Endothelial cell of umbilical vein (primary cell): ENCODE results near the gene NXPE3. TPM values are rescaled to one million over a fixed set of nuclear protein-coding genes. Genes with fewer than 3 reads are reported as not detected.

Source experiments
- BruUV-seq: library from RNA; stranded (reverse); fragments of 400-500 nt; replicated peaks from 2 replicates; lab custom pipeline; 2021; lab: Mats Ljungman, UMichigan
- CTCF ChIA-PET: fragments of 300-600, 350-600 bp; sonication (Branson Sonifier 250); formaldehyde crosslinking; loops from one replicate; lab custom pipeline; 2021; ENCODE audit warnings: antibody characterized with exemption, inconsistent platforms; lab: Charles Lee
- POLR2A ChIA-PET: fragments of 300-600, 350-600 bp; sonication (Branson Sonifier 250); formaldehyde crosslinking; loops from one replicate; lab custom pipeline; 2021; ENCODE audit warnings: antibody characterized with exemption, inconsistent platforms; lab: Charles Lee
- DNase-seq: peaks from one replicate; pipeline ENCODE4 v3.0.0-alpha.2; 2011; ENCODE audit warnings: low read depth, low spot score
- FAIRE-seq: peaks from 2 replicates; lab custom pipeline; 2011; peaks lifted over from hg19 to GRCh38; lab: Jason Lieb, UNC
- H2AFZ ChIP-seq: 2 replicates; pipeline ENCODE4 v1.6.0; 2012; ENCODE audit warnings: low read depth, low read length, control low read depth, inconsistent platforms
- H3K27ac ChIP-seq: 2 replicates; pipeline ENCODE4 v1.5.1; 2011; ENCODE audit warnings: low read depth, mild to moderate bottlenecking, control low read depth, low read length, moderate library complexity; ENCODE audit not compliant: insufficient read depth
- H3K27me3 ChIP-seq, 2 experiments: 2 replicates each; pipeline versions ENCODE4 v1.6.0 to v1.6.1; 2011; ENCODE audit warnings: low read length in 2 of 2, mixed read lengths in 1 of 2; ENCODE audit not compliant: control insufficient read depth in 2 of 2, insufficient read depth in 2 of 2
- H3K36me3 ChIP-seq, 2 experiments: 2 replicates in 1 of 2; 3 replicates in 1 of 2; pipeline ENCODE4 v1.5.1; 2011; ENCODE audit warnings: low read length in 2 of 2, mild to moderate bottlenecking in 1 of 2, moderate library complexity in 1 of 2; ENCODE audit not compliant: control insufficient read depth in 2 of 2, insufficient read depth in 2 of 2; ENCODE audit errors: extremely low read depth in 1 of 2
- H3K4me1 ChIP-seq: 3 replicates; pipeline ENCODE4 v1.5.1; 2011; ENCODE audit warnings: mild to moderate bottlenecking, low read length; ENCODE audit not compliant: control insufficient read depth, insufficient read depth; ENCODE audit errors: extremely low read depth
- H3K4me2 ChIP-seq: 2 replicates; pipeline ENCODE4 v1.6.1; 2011; ENCODE audit warnings: low read length, control low read depth, mixed read lengths; ENCODE audit not compliant: insufficient read depth
- H3K4me3 ChIP-seq, 3 experiments: fragments of 200-600 bp in 1 of 3; sonication (generic), shearing (Covaris generic) in 1 of 3; replicated peaks in 1 of 3; 2 replicates each; pipeline ENCODE4 v1.5.1; 2011 to 2016; ENCODE audit warnings: control low read depth in 3 of 3, low read length in 3 of 3, mild to moderate bottlenecking in 2 of 3, inconsistent platforms in 1 of 3, low read depth in 1 of 3, moderate library complexity in 1 of 3; ENCODE audit not compliant: insufficient read depth in 1 of 3
- H3K79me2 ChIP-seq: 2 replicates; pipeline ENCODE4 v1.6.0; 2012; ENCODE audit warnings: low read length, inconsistent platforms; ENCODE audit not compliant: control insufficient read depth, insufficient read depth
- H3K9ac ChIP-seq: replicated peaks from 2 replicates; pipeline ENCODE3; 2011; ENCODE audit warnings: low read length, control low read depth; ENCODE audit not compliant: insufficient read depth; ENCODE audit errors: extremely low read depth
- H3K9me1 ChIP-seq: replicated peaks from 3 replicates; pipeline ENCODE4 v1.6.0; 2011; ENCODE audit warnings: mild to moderate bottlenecking, low read length; ENCODE audit not compliant: control insufficient read depth, insufficient read depth; ENCODE audit errors: extremely low read depth
- H3K9me3 ChIP-seq: replicated peaks from 2 replicates; pipeline ENCODE4 v1.5.1; 2012; ENCODE audit warnings: low read length, inconsistent platforms; ENCODE audit not compliant: control insufficient read depth, insufficient read depth
- H4K20me1 ChIP-seq: replicated peaks from 2 replicates; pipeline ENCODE3; 2011; ENCODE audit warnings: mild to moderate bottlenecking, low read length; ENCODE audit not compliant: control insufficient read depth, insufficient read depth; ENCODE audit errors: extremely low read depth
- EZH2 ChIP-seq: IDR thresholded peaks from 2 replicates; pipeline ENCODE4 v1.6.1; 2012; ENCODE audit warnings: borderline replicate concordance, low read depth, mild to moderate bottlenecking, moderate library complexity, low read length, inconsistent platforms; ENCODE audit not compliant: severe bottlenecking
- FOS ChIP-seq: IDR thresholded peaks from 2 replicates; pipeline ENCODE4 v1.6.1; 2011; ENCODE audit warnings: mild to moderate bottlenecking, low read length, moderate library complexity, borderline replicate concordance; ENCODE audit not compliant: insufficient read depth
- JUN ChIP-seq: IDR thresholded peaks from 2 replicates; pipeline ENCODE4 v1.6.1; 2011; ENCODE audit warnings: borderline replicate concordance, low read depth; ENCODE audit not compliant: insufficient read length, insufficient read depth
- POLR2A ChIP-seq: IDR thresholded peaks from 2 replicates; pipeline ENCODE4 v1.6.1; 2012; ENCODE audit warnings: low read depth, mild to moderate bottlenecking, control low read depth, low read length
- POLR2AphosphoS5 ChIP-seq: IDR thresholded peaks from 2 replicates; pipeline ENCODE4 v1.6.1; 2012; ENCODE audit warnings: low read depth, mild to moderate bottlenecking, control low read depth, low read length, moderate library complexity; ENCODE audit not compliant: insufficient read depth
- dilution Hi-C: fragments of 300-500 bp; cut with MboI; formaldehyde crosslinking; loops from one replicate; pipeline ENCODE4 v1.15.0; 2019; ENCODE audit warnings: low sequenced_read_pairs; ENCODE audit not compliant: extremely low pct_ligation_motif_present
- intact Hi-C: fragments of 100-400 bp; cut with micrococcal nuclease; formaldehyde crosslinking; loops from one replicate; pipeline ENCODE4 v1.10.0; 2022
- polyA plus RNA-seq, 4 experiments: library from polyadenylated mRNA; depleted of rRNA in 3 of 4; stranded (reverse) in 3 of 4; unstranded in 1 of 4; fragments of >200 nt; gene quantifications; 2 replicates each; pipeline versions ENCODE4 v1.2.1 to v1.2.3, GENCODE V29; 2011 to 2012; ENCODE audit warnings: missing spikeins in 1 of 4
- total RNA-seq: library from RNA; stranded (reverse); gene quantifications from 2 replicates; pipeline ENCODE4 v1.2.3, GENCODE V29; 2021
- TF ChIP-seq, protein P1 (sequence below): IDR thresholded peaks from 2 replicates; pipeline ENCODE4 v1.6.1; 2011; ENCODE audit not compliant: insufficient read depth, insufficient read length

Gene NXPE3
- total and polyA plus RNA-seq, 2 donors (not counting 3 experiments of a cell fraction or from before 2014, with no cell fraction given): 13.7 to 20.3 TPM

- Histone ChIP-seq H2AFZ (no peak overlapping the region), H3K9me1 (no peaks in the 10 kb centered on the region), H4K20me1 (no peaks in the 10 kb centered on the region), H3K79me2 (peaks cover 39% of the 10 kb centered on the region), H3K9ac (peak overlapping the region; percentile 65), H3K4me3 (peak overlapping the region in 1 of 3 experiments; percentile 18), H3K4me1 (peaks cover 17% of the 10 kb centered on the region), H3K9me3 (no peaks in the 10 kb centered on the region), H3K27ac (no peak overlapping the region), H3K4me2 (peak overlapping the region; percentile 77), H3K36me3 (peaks cover 6 to 11% of the 10 kb centered on the region in 2 experiments), H3K27me3 (no peaks in the 10 kb centered on the region)
- TF ChIP-seq EZH2: no peak
- TF ChIP-seq JUN: no peak
- no peak for TF ChIP-seq POLR2A
- TF ChIP-seq FOS: no peak
- BruUV-seq: no TSS peak
- POLR2A ChIA-PET: interaction anchor here (1.1 to 2.6 kb wide), 10 partner anchors 9 to 331 kb away, joined by 3 to 31 read pairs (median 6); partner anchors contain the start of gene CEP97
- DNase-seq (no peak), FAIRE-seq (no peak)
- dilution Hi-C loops: no loop called here
- intact Hi-C loops: no loop called here
- CTCF ChIA-PET: interaction anchor here (1.3 to 3.3 kb wide), 5 partner anchors 34 to 381 kb away, joined by 3 to 39 read pairs (median 10); no protein-coding TSS in a partner anchor
Measured at GRCh38 chr3:101848326-101848725, 69.3 kb downstream of the NXPE3 start.

- Histone ChIP-seq H2AFZ (peak within 1 kb of the TSS; percentile 67), H4K20me1 (no peaks in the 10 kb centered on the region), H3K4me3 (peak within 1 kb of the TSS; percentile 88 to 99 (median 90)), H3K79me2 (peaks cover 43% of the 10 kb centered on the region), H3K27me3 (no peaks in the 10 kb centered on the region), H3K4me2 (peak within 1 kb of the TSS; percentile 96), H3K9ac (peak within 1 kb of the TSS; percentile 99), H3K9me3 (no peaks in the 10 kb centered on the region), H3K9me1 (no peaks in the 10 kb centered on the region), H3K4me1 (peaks cover 17% of the 10 kb centered on the region), H3K36me3 (peaks cover 10 to 15% of the 10 kb centered on the region in 2 experiments), H3K27ac (peak within 1 kb of the TSS; percentile 88)
- ChIA-PET POLR2A (interaction anchor here (0.6 to 2.6 kb wide), 27 partner anchors 10 to 376 kb away, joined by 3 to 31 read pairs (median 4); partner anchors contain the start of genes CEP97 and NXPE3), CTCF (interaction anchor here (1.2 to 3.3 kb wide), 8 partner anchors 22 to 380 kb away, joined by 3 to 39 read pairs (median 8); no protein-coding TSS in a partner anchor)
- FAIRE-seq (peak; percentile 92), DNase-seq (peak; percentile 94)
- intact Hi-C loops: loop anchor here (1.0 kb wide), 4 partner anchors 22 to 314 kb away; no protein-coding TSS in a partner anchor
- BruUV-seq: no TSS peak
- TF ChIP-seq, protein P1, sequence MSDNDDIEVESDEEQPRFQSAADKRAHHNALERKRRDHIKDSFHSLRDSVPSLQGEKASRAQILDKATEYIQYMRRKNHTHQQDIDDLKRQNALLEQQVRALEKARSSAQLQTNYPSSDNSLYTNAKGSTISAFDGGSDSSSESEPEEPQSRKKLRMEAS: peak; percentile 2
- peak; percentile 99 for TF ChIP-seq POLR2A
- no peak for TF ChIP-seq EZH2
- peak; percentile 100 for TF ChIP-seq POLR2AphosphoS5
- no peak for TF ChIP-seq JUN
- dilution Hi-C loops: no loop called here
Measured at GRCh38 chr3:101848754-101849713, 70.0 kb downstream of the NXPE3 start, which contains the start of gene NFKBIZ. NFKBIZ (plus strand) TSS chr3:101849514; CDS start chr3:101849629, 115 bp downstream.
